Nephron (organoid): Measurements from ENCODE around the gene TRIM41.

ENCODE experiments used
- H3K27ac Mint-ChIP-seq, 3 experiments: 2 replicates each; pipeline ENCODE4 v1.8.0; 2020; ENCODE audit warnings: mixed read lengths in 3 of 3, mild to moderate bottlenecking in 2 of 3, moderate library complexity in 1 of 3
- H3K27me3 Mint-ChIP-seq: 2 replicates; pipeline ENCODE4 v1.8.0; 2021; ENCODE audit warnings: low read depth, mild to moderate bottlenecking, moderate library complexity, mixed read lengths
- H3K36me3 Mint-ChIP-seq: 2 replicates; pipeline ENCODE4 v1.8.0; 2020; ENCODE audit warnings: low read depth, mixed read lengths
- H3K4me1 Mint-ChIP-seq: 2 replicates; pipeline ENCODE4 v1.8.0; 2020; ENCODE audit warnings: mixed read lengths
- H3K4me3 Mint-ChIP-seq, 3 experiments: 2 replicates each; pipeline ENCODE4 v1.8.0; 2020; ENCODE audit warnings: mild to moderate bottlenecking in 3 of 3, mixed read lengths in 3 of 3, moderate library complexity in 2 of 3
- H3K9me3 Mint-ChIP-seq: 2 replicates; pipeline ENCODE4 v1.8.0; 2020; ENCODE audit warnings: mixed read lengths
- TF ChIP-seq, protein P1 (sequence below), 3 experiments: fragments of 200-600 bp; sonication (generic); IDR thresholded peaks; one replicate each; pipeline ENCODE4 v1.5.0; 2021; ENCODE audit warnings: antibody characterized with exemption in 3 of 3; ENCODE audit not compliant: unreplicated experiment in 3 of 3

The TRIM41 gene

DNA sequence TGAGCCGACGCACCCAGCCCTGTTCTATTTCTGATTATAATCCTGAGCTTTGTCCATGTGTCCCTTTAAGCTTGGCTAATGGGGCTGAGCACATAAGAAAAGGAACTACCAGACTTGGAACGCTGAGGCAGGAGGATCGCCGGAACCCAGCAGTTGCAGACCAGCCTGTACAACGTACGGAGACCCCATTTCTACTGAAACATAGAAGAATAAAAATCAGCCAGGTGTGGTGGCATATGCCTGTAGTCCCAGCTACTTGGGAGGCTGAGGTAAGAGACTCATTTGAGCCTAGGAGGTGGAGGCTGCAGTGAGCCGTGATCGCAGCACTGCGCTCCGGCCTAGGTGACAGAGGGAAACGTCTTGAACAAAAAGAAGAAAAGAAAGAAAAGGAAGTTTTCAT lies 40.4 kb upstream of the TRIM41 start:
- peak overlapping the region in 1 of 3 experiments; percentile 91 for H3K27ac Mint-ChIP-seq
- no peaks in the 10 kb centered on the region for H3K9me3 Mint-ChIP-seq
- H3K4me1 Mint-ChIP-seq: peaks cover 11% of the 10 kb centered on the region
- TF ChIP-seq, protein P1, sequence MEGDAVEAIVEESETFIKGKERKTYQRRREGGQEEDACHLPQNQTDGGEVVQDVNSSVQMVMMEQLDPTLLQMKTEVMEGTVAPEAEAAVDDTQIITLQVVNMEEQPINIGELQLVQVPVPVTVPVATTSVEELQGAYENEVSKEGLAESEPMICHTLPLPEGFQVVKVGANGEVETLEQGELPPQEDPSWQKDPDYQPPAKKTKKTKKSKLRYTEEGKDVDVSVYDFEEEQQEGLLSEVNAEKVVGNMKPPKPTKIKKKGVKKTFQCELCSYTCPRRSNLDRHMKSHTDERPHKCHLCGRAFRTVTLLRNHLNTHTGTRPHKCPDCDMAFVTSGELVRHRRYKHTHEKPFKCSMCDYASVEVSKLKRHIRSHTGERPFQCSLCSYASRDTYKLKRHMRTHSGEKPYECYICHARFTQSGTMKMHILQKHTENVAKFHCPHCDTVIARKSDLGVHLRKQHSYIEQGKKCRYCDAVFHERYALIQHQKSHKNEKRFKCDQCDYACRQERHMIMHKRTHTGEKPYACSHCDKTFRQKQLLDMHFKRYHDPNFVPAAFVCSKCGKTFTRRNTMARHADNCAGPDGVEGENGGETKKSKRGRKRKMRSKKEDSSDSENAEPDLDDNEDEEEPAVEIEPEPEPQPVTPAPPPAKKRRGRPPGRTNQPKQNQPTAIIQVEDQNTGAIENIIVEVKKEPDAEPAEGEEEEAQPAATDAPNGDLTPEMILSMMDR (IDR thresholded peaks at IDR 0.05; ENCODE audit: unreplicated experiment in 3 of 3): no peak
- H3K4me3 Mint-ChIP-seq: peak overlapping the region; percentile 73 to 77 (median 76)
- no peaks in the 10 kb centered on the region for H3K36me3 Mint-ChIP-seq
- H3K27me3 Mint-ChIP-seq: peaks cover 8% of the 10 kb centered on the region

GRCh38 chr5:181184845-181185216 lies 38.2 kb upstream of the TRIM41 start:
- H3K27ac Mint-ChIP-seq: peak overlapping the region in 1 of 3 experiments; percentile 98
- peaks cover 14% of the 10 kb centered on the region for H3K4me1 Mint-ChIP-seq
- no peaks in the 10 kb centered on the region for H3K9me3 Mint-ChIP-seq
- peaks cover 14% of the 10 kb centered on the region for H3K27me3 Mint-ChIP-seq
- H3K4me3 Mint-ChIP-seq: peak overlapping the region in 1 of 3 experiments; percentile 90
- TF ChIP-seq, protein P1 (IDR thresholded peaks at IDR 0.05; ENCODE audit: unreplicated experiment in 3 of 3): no peak
- H3K36me3 Mint-ChIP-seq: no peaks in the 10 kb centered on the region

- peaks cover 14% of the 10 kb centered on the region for H3K27me3 Mint-ChIP-seq
- no peak overlapping the region for H3K27ac Mint-ChIP-seq
- no peaks in the 10 kb centered on the region for H3K36me3 Mint-ChIP-seq
- H3K4me1 Mint-ChIP-seq: peaks cover 14% of the 10 kb centered on the region
- H3K9me3 Mint-ChIP-seq: no peaks in the 10 kb centered on the region
- peak overlapping the region; percentile 5 to 98 (median 16) for H3K4me3 Mint-ChIP-seq
- TF ChIP-seq, protein P1 (IDR thresholded peaks at IDR 0.05; ENCODE audit: unreplicated experiment in 3 of 3): no peak
Measured at GRCh38 chr5:181185560-181185959, 37.5 kb upstream of the TRIM41 start.

- no peak overlapping the region for H3K27ac Mint-ChIP-seq
- peaks cover 14% of the 10 kb centered on the region for H3K27me3 Mint-ChIP-seq
Measured at GRCh38 chr5:181186022-181186421, 37.1 kb upstream of the TRIM41 start.

DNA sequence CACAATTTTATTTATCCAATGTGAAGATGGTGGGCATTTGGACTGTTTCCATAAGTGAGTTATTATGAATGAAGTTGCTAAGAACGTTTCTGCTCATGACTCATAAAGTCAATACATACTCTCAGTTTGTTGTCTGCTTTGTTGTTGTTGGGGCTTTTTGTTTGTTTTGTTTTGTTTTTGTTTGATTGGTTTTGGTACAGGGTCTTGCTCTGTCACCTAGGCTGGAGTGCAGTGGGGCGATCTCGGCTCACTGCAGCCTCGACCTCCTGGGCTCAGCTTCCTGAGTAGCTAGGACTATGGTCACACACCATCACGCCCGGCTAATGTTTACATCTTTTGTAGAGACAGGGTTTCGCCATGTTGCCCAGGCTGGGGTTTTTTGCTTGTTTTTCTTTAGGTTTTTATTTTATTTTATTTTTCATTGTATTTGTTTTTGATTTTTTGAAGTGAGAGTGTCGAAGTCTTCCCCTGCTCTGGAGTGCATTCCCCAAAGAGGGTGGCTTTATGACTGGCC lies 36.0 kb upstream of the TRIM41 start:
- peaks cover 18% of the 10 kb centered on the region for H3K27me3 Mint-ChIP-seq
- H3K36me3 Mint-ChIP-seq: no peaks in the 10 kb centered on the region
- H3K9me3 Mint-ChIP-seq: no peaks in the 10 kb centered on the region
- H3K27ac Mint-ChIP-seq: peak overlapping the region; percentile 59 to 79 (median 79)
- TF ChIP-seq, protein P1 (IDR thresholded peaks at IDR 0.05; ENCODE audit: unreplicated experiment in 3 of 3): no peak
- H3K4me1 Mint-ChIP-seq: peaks cover 11% of the 10 kb centered on the region
- H3K4me3 Mint-ChIP-seq: peak overlapping the region; percentile 96 to 99 (median 98)

More at GRCh38 chr5:181186022-181186421, 37.1 kb upstream of the TRIM41 start:
- no peaks in the 10 kb centered on the region for H3K36me3 Mint-ChIP-seq
- H3K4me1 Mint-ChIP-seq: peaks cover 14% of the 10 kb centered on the region
- H3K4me3 Mint-ChIP-seq: peak overlapping the region; percentile 28 to 98 (median 41)
- TF ChIP-seq, protein P1 (IDR thresholded peaks at IDR 0.05; ENCODE audit: unreplicated experiment in 3 of 3): no peak
- H3K9me3 Mint-ChIP-seq: no peaks in the 10 kb centered on the region
